ENCODE results near the gene ARHGAP27.

ARHGAP27 gene

GRCh38 chr17:45369421-45369820 is 63.2 kb downstream of the ARHGAP27 start:
- TF ChIP-seq CTCF (IDR thresholded peaks at IDR 0.05; ENCODE audit: control insufficient read depth, extremely low read depth, insufficient read depth), result no peak
- DNase-seq (ENCODE audit: low read depth), result no peak
- no peak overlapping the region for H3K4me3 ChIP-seq (ENCODE audit: low read depth, low read length)

- DNase-seq (ENCODE audit: low read depth), result no peak
- no peak for TF ChIP-seq CTCF (IDR thresholded peaks at IDR 0.05; ENCODE audit: control insufficient read depth, extremely low read depth, insufficient read depth)
- H3K4me3 ChIP-seq (ENCODE audit: low read depth, low read length), result no peak overlapping the region
Measured at GRCh38 chr17:45368651-45369050, 64.0 kb downstream of the ARHGAP27 start.

GRCh38 chr17:45367216-45367615 is 65.5 kb downstream of the ARHGAP27 start:
- no peak for DNase-seq (ENCODE audit: low read depth)
- TF ChIP-seq CTCF (IDR thresholded peaks at IDR 0.05; ENCODE audit: control insufficient read depth, extremely low read depth, insufficient read depth), result no peak
- H3K4me3 ChIP-seq (ENCODE audit: low read depth, low read length), result no peak overlapping the region

- no peak overlapping the region for H3K4me3 ChIP-seq (ENCODE audit: low read depth, low read length)
- TF ChIP-seq CTCF (IDR thresholded peaks at IDR 0.05; ENCODE audit: control insufficient read depth, extremely low read depth, insufficient read depth), result no peak
- no peak for DNase-seq (ENCODE audit: low read depth)
Measured at GRCh38 chr17:45366691-45367090, 66.0 kb downstream of the ARHGAP27 start.

GRCh38 chr17:45366049-45366448 is 66.6 kb downstream of the ARHGAP27 start:
- no peak overlapping the region for H3K4me3 ChIP-seq (ENCODE audit: low read depth, low read length)
- no peak for TF ChIP-seq CTCF (IDR thresholded peaks at IDR 0.05; ENCODE audit: control insufficient read depth, extremely low read depth, insufficient read depth)
- DNase-seq (ENCODE audit: low read depth), result no peak

- no peak for TF ChIP-seq CTCF (IDR thresholded peaks at IDR 0.05; ENCODE audit: control insufficient read depth, extremely low read depth, insufficient read depth)
- DNase-seq (ENCODE audit: low read depth), result no peak
- no peak overlapping the region for H3K4me3 ChIP-seq (ENCODE audit: low read depth, low read length)
Measured at GRCh38 chr17:45364531-45365390, 67.9 kb downstream of the ARHGAP27 start.

GRCh38 chr17:45363498-45363897 is 69.2 kb downstream of the ARHGAP27 start:
- no peak overlapping the region for H3K4me3 ChIP-seq (ENCODE audit: low read depth, low read length)
- no peak for TF ChIP-seq CTCF (IDR thresholded peaks at IDR 0.05; ENCODE audit: control insufficient read depth, extremely low read depth, insufficient read depth)
- DNase-seq (ENCODE audit: low read depth), result no peak

Data from LNCaP clone FGC (cell line).